Superior temporal gyrus (tissue), 1 donor: Measurements from ENCODE around the gene KCNH4.
"Not testable (repeated sequence)": the region's sequence is repeated elsewhere in the genome, so short reads cannot be mapped to it uniquely, and the experiment has no call there.

ENCODE experiments used
- DNase-seq: peaks from one replicate; pipeline ENCODE4 v3.0.0-alpha.2; 2016; ENCODE audit errors: extremely low spot score

KCNH4 gene

GRCh38 chr17:42178817-42179216 lies 2.1 kb downstream of the KCNH4 start:
- DNase-seq: no peak

GRCh38 chr17:42177684-42178083 lies 3.3 kb downstream of the KCNH4 start:
- DNase-seq: no peak

GRCh38 chr17:42174126-42174783 lies 6.7 kb downstream of the KCNH4 start:
- no peak for DNase-seq

GRCh38 chr17:42171831-42172230 lies 9.1 kb downstream of the KCNH4 start:
- no peak for DNase-seq

- DNase-seq: no peak
These were observed 11.6 kb downstream of the KCNH4 start for GRCh38 chr17:42169351-42169750.

- no peak for DNase-seq
These were observed 13.1 kb downstream of the KCNH4 start for GRCh38 chr17:42167807-42168206.

- no peak for DNase-seq
These were observed 14.7 kb downstream of the KCNH4 start for GRCh38 chr17:42166196-42166763.

- no peak for DNase-seq
These were observed 15.2 kb downstream of the KCNH4 start for GRCh38 chr17:42165751-42166150.

- DNase-seq: no peak
These were observed 17.1 kb downstream of the KCNH4 start for GRCh38 chr17:42163696-42164407.

- DNase-seq: no peak
These were observed 17.8 kb downstream of the KCNH4 start for GRCh38 chr17:42163113-42163512.

- no peak for DNase-seq
These were observed 20.4 kb downstream of the KCNH4 start for GRCh38 chr17:42160531-42160910.

GRCh38 chr17:42159796-42160530 lies 21.0 kb downstream of the KCNH4 start:
- DNase-seq: no peak

GRCh38 chr17:42155614-42156045 lies 25.3 kb downstream of the KCNH4 start:
- DNase-seq: no peak

GRCh38 chr17:42153919-42154742 lies 26.8 kb downstream of the KCNH4 start:
- no peak for DNase-seq

GRCh38 chr17:42146911-42147607 lies 33.9 kb downstream of the KCNH4 start:
- no peak for DNase-seq

GRCh38 chr17:42143138-42143537 lies 37.8 kb downstream of the KCNH4 start:
- DNase-seq: not testable (repeated sequence)

GRCh38 chr17:42142371-42142896 lies 38.5 kb downstream of the KCNH4 start:
- DNase-seq: no peak

- DNase-seq: no peak
These were observed 39.6 kb downstream of the KCNH4 start for GRCh38 chr17:42141382-42141781.

- not testable (repeated sequence) for DNase-seq
These were observed 40.3 kb downstream of the KCNH4 start for GRCh38 chr17:42140690-42141089.

GRCh38 chr17:42138749-42139492 lies 42.0 kb downstream of the KCNH4 start:
- no peak for DNase-seq
